Rectal smooth muscle tissue (tissue), 1 donor: ENCODE data around the gene LRP1B.

ENCODE experiments used
- H3K27ac ChIP-seq: one replicate; pipeline ENCODE4 v1.7.0; 2013; ENCODE audit warnings: low read depth, low read length, inconsistent platforms
- H3K27me3 ChIP-seq: one replicate; pipeline ENCODE4 v1.7.0; 2013; ENCODE audit warnings: low read length; ENCODE audit not compliant: control insufficient read depth, insufficient read depth
- H3K36me3 ChIP-seq: one replicate; pipeline ENCODE4 v1.7.0; 2013; ENCODE audit warnings: low read length; ENCODE audit not compliant: control insufficient read depth, insufficient read depth
- H3K4me1 ChIP-seq: one replicate; pipeline ENCODE4 v1.7.0; 2013; ENCODE audit warnings: low read length; ENCODE audit not compliant: control insufficient read depth, insufficient read depth
- H3K4me3 ChIP-seq: one replicate; pipeline ENCODE4 v1.7.0; 2013; ENCODE audit warnings: low read length
- H3K9ac ChIP-seq: one replicate; pipeline ENCODE4 v1.7.0; 2013; ENCODE audit warnings: low read length

LRP1B gene

DNA sequence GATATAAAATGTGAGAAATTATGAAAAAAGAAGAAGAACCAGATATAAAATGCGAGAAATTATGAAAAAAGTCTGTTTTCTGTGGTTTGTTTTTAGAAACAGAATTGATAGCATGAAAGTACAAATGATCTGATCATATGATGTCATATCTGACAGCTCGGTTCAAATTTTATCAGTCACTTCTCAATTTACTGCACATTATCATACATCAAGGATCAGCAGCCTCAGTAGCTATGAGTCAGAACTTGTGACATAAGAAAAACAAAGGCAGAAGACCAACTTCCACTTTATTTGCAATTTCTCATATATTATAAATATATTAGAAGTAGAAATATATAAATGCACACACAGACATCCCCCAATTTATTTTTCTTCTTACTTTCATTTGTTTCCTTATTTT lies 634.0 kb downstream of the LRP1B start:
- no peaks in the 10 kb centered on the region for H3K27me3 ChIP-seq
- H3K9ac ChIP-seq: no peak overlapping the region
- no peak overlapping the region for H3K4me3 ChIP-seq
- H3K27ac ChIP-seq: no peak overlapping the region
- H3K4me1 ChIP-seq: no peaks in the 10 kb centered on the region
- H3K36me3 ChIP-seq: no peaks in the 10 kb centered on the region

DNA sequence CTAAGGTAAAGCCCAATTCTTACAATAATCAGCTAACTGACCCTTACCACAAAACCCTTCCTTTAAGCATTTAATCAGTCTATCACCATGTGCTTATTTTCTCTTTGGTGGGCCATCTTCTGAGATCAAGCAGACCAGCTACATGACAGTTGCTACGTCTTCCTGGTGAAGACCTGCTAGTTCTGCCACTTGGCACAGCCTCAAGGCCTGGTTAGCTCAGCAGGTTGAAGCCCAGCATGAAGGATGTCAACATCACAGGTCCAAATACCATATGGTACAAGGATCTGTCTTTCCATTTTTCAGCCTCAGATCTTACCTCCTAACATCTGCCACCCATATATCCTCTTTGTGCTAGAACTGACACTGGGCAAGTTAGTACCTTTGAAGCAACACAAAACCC lies 636.9 kb downstream of the LRP1B start:
- H3K27me3 ChIP-seq: no peaks in the 10 kb centered on the region
- H3K36me3 ChIP-seq: no peaks in the 10 kb centered on the region
- H3K27ac ChIP-seq: no peak overlapping the region
- H3K9ac ChIP-seq: no peak overlapping the region
- H3K4me3 ChIP-seq: no peak overlapping the region
- H3K4me1 ChIP-seq: no peaks in the 10 kb centered on the region

DNA sequence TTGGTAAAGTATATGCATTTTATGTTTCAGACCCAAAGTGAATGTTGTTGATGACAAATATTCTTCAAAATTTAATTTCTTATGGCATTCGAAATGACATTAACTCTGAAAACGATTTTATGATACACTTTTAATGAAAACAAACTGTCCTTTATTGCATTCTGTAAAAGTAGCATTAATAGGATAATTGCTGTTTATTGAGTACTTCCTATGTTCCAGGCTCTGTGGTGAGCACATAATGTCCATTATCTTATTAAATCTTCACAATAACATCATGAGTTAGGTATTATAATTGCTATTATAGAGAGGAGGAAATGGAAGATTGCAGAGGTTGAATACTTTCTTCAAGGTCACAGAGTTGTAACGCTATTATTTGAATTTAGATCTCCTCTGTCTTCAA lies 638.0 kb downstream of the LRP1B start:
- Histone ChIP-seq H3K4me1 (no peaks in the 10 kb centered on the region), H3K36me3 (no peaks in the 10 kb centered on the region), H3K9ac (no peak overlapping the region), H3K27me3 (no peaks in the 10 kb centered on the region), H3K4me3 (no peak overlapping the region), H3K27ac (no peak overlapping the region)

- Histone ChIP-seq H3K27ac (no peak overlapping the region), H3K4me3 (no peak overlapping the region), H3K27me3 (no peaks in the 10 kb centered on the region), H3K36me3 (no peaks in the 10 kb centered on the region), H3K9ac (no peak overlapping the region), H3K4me1 (no peaks in the 10 kb centered on the region)
Measured at GRCh38 chr2:141490886-141491285, 639.9 kb downstream of the LRP1B start.

DNA sequence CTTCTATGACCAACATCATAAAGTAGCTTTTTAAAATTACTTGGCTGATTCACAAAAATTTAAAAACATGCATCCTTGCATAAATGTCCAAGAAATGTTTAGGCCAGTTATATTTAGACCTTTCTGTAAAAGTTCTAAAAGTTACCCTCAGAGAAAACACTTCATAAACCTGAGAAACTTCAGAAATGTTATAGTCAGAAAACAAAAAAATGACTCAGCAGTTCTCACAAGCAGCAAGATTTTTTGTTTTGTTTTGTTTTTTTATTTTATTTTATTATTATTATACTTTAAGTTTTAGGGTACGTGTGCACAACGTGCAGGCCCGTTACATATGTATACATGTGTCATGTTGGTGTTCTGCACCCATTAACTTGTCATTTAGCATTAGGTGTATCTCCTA lies 648.1 kb downstream of the LRP1B start:
- Histone ChIP-seq H3K36me3 (no peaks in the 10 kb centered on the region), H3K27ac (no peak overlapping the region), H3K4me3 (no peak overlapping the region), H3K27me3 (no peaks in the 10 kb centered on the region), H3K4me1 (no peaks in the 10 kb centered on the region), H3K9ac (no peak overlapping the region)

- no peak overlapping the region for H3K4me3 ChIP-seq
- H3K36me3 ChIP-seq: no peaks in the 10 kb centered on the region
- H3K27me3 ChIP-seq: no peaks in the 10 kb centered on the region
- no peaks in the 10 kb centered on the region for H3K4me1 ChIP-seq
- H3K27ac ChIP-seq: no peak overlapping the region
- H3K9ac ChIP-seq: no peak overlapping the region
Measured at GRCh38 chr2:141475801-141476200, 655.0 kb downstream of the LRP1B start.

DNA sequence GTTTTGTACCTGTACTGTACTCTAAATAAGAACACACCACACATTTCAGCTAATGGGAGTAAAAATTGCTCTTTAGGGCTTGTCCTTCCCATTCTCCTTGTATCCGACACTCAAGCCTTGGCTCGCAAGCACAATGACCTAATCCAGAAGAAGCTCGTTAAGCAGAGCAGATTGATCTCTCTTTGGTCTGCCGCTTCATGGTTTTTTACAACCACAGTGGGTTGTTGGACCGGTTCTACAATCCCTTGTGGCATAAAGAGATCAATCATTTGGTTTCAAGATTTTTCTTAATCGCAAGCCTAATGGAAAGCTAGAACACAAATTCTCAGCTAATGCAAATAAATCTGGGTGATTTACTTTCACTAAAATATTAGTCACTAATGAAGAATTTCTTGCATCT lies 662.1 kb downstream of the LRP1B start:
- no peak overlapping the region for H3K4me3 ChIP-seq
- no peaks in the 10 kb centered on the region for H3K4me1 ChIP-seq
- no peak overlapping the region for H3K27ac ChIP-seq
- no peak overlapping the region for H3K9ac ChIP-seq
- no peaks in the 10 kb centered on the region for H3K27me3 ChIP-seq
- no peaks in the 10 kb centered on the region for H3K36me3 ChIP-seq

GRCh38 chr2:141467331-141467730 lies 663.5 kb downstream of the LRP1B start:
- Histone ChIP-seq H3K4me1 (no peaks in the 10 kb centered on the region), H3K4me3 (no peak overlapping the region), H3K9ac (no peak overlapping the region), H3K36me3 (no peaks in the 10 kb centered on the region), H3K27ac (no peak overlapping the region), H3K27me3 (no peaks in the 10 kb centered on the region)

- H3K36me3 ChIP-seq: no peaks in the 10 kb centered on the region
Measured at GRCh38 chr2:141464995-141465394, 665.8 kb downstream of the LRP1B start.

DNA sequence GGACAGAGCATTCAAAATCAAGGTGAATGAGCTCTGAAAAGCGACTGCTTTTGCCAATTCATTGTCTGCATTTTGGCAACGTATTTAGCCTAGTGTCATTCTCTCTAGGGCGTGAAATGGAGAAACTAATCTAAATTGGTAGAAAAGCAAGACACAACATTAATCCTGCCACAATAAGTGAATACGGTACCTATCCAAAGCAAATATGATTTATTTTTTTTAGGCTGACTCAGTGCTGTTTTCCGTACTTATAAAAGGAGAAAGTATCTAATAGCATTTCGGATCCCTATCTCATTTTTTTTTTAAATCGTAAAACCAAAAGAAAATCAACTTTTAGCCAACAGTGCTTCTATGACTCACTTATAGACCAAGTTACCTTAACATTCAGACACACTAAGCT lies 672.5 kb downstream of the LRP1B start:
- H3K4me3 ChIP-seq: no peak overlapping the region

More at GRCh38 chr2:141464995-141465394, 665.8 kb downstream of the LRP1B start:
- H3K27me3 ChIP-seq: no peaks in the 10 kb centered on the region
- no peaks in the 10 kb centered on the region for H3K4me1 ChIP-seq
- H3K27ac ChIP-seq: no peak overlapping the region
- no peak overlapping the region for H3K9ac ChIP-seq
- no peak overlapping the region for H3K4me3 ChIP-seq

DNA sequence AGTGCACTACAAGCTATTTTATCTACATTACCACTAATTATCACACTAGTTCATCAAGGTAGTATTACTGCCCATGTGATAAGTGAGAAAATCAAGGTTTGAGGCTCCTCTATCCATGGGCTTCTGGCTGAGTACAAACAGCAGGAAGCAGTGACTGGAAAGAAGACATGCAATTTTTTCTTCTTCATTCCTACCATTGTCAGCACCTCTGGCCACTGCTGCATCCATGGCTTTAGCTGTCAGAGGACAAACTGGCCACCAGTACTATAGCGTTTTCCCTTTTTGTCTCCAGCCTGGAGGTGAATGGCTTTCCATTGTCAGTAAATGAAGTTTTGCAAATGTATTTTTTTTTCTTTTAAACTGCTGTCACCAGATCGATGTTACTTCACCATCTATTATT lies 674.9 kb downstream of the LRP1B start:
- Histone ChIP-seq H3K9ac (no peak overlapping the region), H3K36me3 (no peaks in the 10 kb centered on the region), H3K27me3 (no peaks in the 10 kb centered on the region), H3K27ac (no peak overlapping the region), H3K4me1 (no peaks in the 10 kb centered on the region), H3K4me3 (no peak overlapping the region)

More for the DNA sequence above, 672.5 kb downstream of the LRP1B start:
- Histone ChIP-seq H3K27ac (no peak overlapping the region), H3K36me3 (no peaks in the 10 kb centered on the region), H3K27me3 (no peaks in the 10 kb centered on the region), H3K9ac (no peak overlapping the region), H3K4me1 (no peaks in the 10 kb centered on the region)

DNA sequence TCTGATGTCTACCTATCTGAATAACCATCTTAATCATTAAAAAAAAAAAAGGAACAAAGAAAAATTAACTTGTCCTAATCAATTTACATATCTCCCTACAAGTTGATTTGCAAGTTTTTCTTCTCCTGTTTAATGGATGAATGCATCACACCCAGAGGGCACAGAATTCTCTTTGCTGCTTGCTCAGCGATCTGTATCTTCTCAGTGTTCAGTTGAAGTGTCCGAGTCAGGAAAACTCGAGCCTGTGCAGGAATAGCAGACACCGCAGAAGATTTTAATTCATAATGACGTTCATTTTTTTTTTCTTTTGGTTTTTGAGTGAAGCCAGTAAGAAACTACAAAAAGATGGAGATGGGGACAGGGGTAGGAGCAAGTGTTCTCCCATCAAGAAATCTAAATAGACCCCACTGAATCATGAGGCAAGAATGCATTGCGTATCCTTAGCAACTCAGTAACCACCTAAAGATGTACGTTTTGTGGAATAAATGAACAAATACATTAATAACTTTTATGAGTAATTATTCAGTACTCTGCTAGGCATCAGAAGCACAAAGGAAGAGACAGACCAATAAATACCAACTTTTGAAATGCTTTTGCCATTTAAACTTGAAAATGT lies 675.5 kb downstream of the LRP1B start:
- Histone ChIP-seq H3K27me3 (no peaks in the 10 kb centered on the region), H3K4me1 (no peaks in the 10 kb centered on the region), H3K9ac (no peak overlapping the region), H3K27ac (no peak overlapping the region), H3K4me3 (no peak overlapping the region), H3K36me3 (no peaks in the 10 kb centered on the region)

DNA sequence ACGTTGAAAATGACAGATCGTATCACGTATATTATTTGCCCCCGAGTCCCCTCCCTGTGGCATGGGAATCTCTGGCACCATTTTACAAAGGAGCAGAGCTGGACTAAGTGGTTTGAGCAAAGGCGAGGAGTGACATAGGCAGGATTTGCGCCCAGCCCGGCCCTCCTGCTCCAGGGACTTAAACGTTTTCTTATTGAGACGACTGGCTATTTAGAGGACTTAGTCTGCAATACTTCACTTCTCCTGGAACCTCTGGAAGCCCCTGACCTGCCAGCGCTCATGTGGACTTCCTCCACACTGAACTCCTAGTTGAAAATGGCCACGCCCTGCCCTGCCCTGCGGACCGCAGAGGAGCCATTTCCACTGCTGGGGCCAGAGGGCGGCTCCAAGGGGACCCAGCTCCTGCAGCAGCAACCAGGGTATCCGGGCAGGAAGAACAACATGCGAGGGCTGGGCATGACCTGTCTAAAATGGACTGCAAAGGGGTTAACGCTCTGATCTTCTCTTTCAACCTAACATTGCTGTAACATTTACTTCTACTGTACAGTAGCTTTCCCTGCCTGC lies 690.7 kb downstream of the LRP1B start:
- Histone ChIP-seq H3K4me3 (no peak overlapping the region), H3K4me1 (no peaks in the 10 kb centered on the region), H3K36me3 (no peaks in the 10 kb centered on the region), H3K27me3 (no peaks in the 10 kb centered on the region), H3K9ac (no peak overlapping the region), H3K27ac (no peak overlapping the region)
